OCI-LY1 (cell line): ENCODE results near the gene CBX7.

Experiments
- H2AFZ ChIP-seq: fragments of 200-600 bp; sonication (generic), shearing (Covaris generic); 2 replicates; pipeline ENCODE4 v1.6.0; 2014; ENCODE audit warnings: antibody characterized with exemption, mild to moderate bottlenecking, low read length
- H3F3A ChIP-seq: fragments of 200-600 bp; sonication (generic), shearing (Covaris generic); 2 replicates; pipeline ENCODE4 v1.6.0; 2014; ENCODE audit warnings: mild to moderate bottlenecking, antibody characterized with exemption, low read length, moderate library complexity; ENCODE audit not compliant: insufficient read depth
- H3K27ac ChIP-seq: fragments of 200-600 bp; sonication (generic); 2 replicates; pipeline ENCODE4 v1.5.1; 2014; ENCODE audit warnings: low read length, mixed run types, mild to moderate bottlenecking, low read depth; ENCODE audit not compliant: poor library complexity, severe bottlenecking
- H3K27me3 ChIP-seq: fragments of 200-600 bp; sonication (generic); 2 replicates; pipeline ENCODE4 v1.6.0; 2014; ENCODE audit warnings: antibody characterized with exemption, mild to moderate bottlenecking, low read length, moderate library complexity; ENCODE audit not compliant: insufficient read depth
- H3K36me3 ChIP-seq: fragments of 200-600 bp; sonication (generic); 2 replicates; pipeline ENCODE4 v1.6.1; 2014; ENCODE audit warnings: mild to moderate bottlenecking, antibody characterized with exemption, low read length, moderate library complexity, mixed read lengths; ENCODE audit not compliant: insufficient read depth
- H3K4me1 ChIP-seq: fragments of 200-600 bp; sonication (generic); 2 replicates; pipeline ENCODE4 v1.5.1; 2014; ENCODE audit warnings: mild to moderate bottlenecking, low read length, moderate library complexity; ENCODE audit not compliant: insufficient read depth, severe bottlenecking
- H3K4me2 ChIP-seq: fragments of 200-600 bp; sonication (generic), shearing (Covaris generic); 2 replicates; pipeline ENCODE4 v1.6.1; 2014; ENCODE audit warnings: low read length
- H3K4me3 ChIP-seq: fragments of 200-600 bp; sonication (generic); 2 replicates; pipeline ENCODE4 v1.5.1; 2014; ENCODE audit warnings: low read length, low read depth, mild to moderate bottlenecking, mixed read lengths; ENCODE audit not compliant: poor library complexity, severe bottlenecking
- H3K79me2 ChIP-seq: fragments of 200-600 bp; shearing (Covaris generic); 2 replicates; pipeline ENCODE4 v1.6.1; 2016; ENCODE audit warnings: mixed run types, low read length, mixed read lengths; ENCODE audit not compliant: insufficient read depth
- H3K9ac ChIP-seq: fragments of 200-600 bp; sonication (generic), shearing (Covaris generic); 2 replicates; pipeline ENCODE4 v1.6.1; 2014; ENCODE audit warnings: mild to moderate bottlenecking, low read length, mixed read lengths
- H3K9me2 ChIP-seq: fragments of 200-600 bp; sonication (generic), shearing (Covaris generic); 2 replicates; pipeline ENCODE4 v1.6.1; 2014; ENCODE audit warnings: low read depth, mild to moderate bottlenecking, low read length, mixed read lengths
- H3K9me3 ChIP-seq: fragments of 200-600 bp; shearing (Covaris generic); 2 replicates; pipeline ENCODE4 v1.6.1; 2014; ENCODE audit warnings: low read length, mixed read lengths
- H4K20me1 ChIP-seq: fragments of 200-600 bp; sonication (generic), shearing (Covaris generic); 2 replicates; pipeline ENCODE4 v1.6.0; 2016; ENCODE audit warnings: mild to moderate bottlenecking, low read length; ENCODE audit not compliant: insufficient read depth
- EZH2 ChIP-seq: fragments of 200-600 bp; sonication (generic), shearing (Covaris generic); IDR thresholded peaks from 2 replicates; pipeline ENCODE4 v1.8.0; 2017; ENCODE audit warnings: borderline replicate concordance, mixed run types, mild to moderate bottlenecking, antibody characterized with exemption, low read length, moderate library complexity, mixed read lengths
- TF ChIP-seq, protein P1 (sequence below): fragments of 200-600 bp; sonication (generic), shearing (Covaris generic); IDR thresholded peaks from 2 replicates; pipeline ENCODE4 v1.5.1; 2017; ENCODE audit warnings: mild to moderate bottlenecking, antibody characterized with exemption, low read length, moderate library complexity, mixed read lengths

The CBX7 gene

DNA sequence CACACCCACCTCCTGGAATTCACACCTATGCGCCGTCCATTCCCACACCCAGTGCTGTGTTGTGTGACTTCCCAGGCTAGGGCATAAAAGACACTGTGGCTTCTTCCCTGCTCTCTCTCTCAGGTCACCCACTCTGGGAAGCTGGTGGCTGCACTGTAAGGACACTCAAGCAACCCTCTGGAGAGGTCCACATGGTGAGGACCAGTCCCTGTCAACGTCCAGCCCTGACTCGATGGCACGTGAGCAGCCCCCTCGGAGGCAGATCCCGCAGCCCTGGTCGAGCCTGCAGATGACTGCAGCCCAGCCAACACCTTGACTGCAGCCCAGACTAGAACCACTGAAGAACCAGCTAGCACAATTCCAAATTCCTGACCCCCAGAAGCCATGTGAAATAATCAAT lies 16.2 kb downstream of the CBX7 start:
- H2AFZ ChIP-seq: no peak overlapping the region
- H3K9me3 ChIP-seq: no peaks in the 10 kb centered on the region
- no peaks in the 10 kb centered on the region for H3K9me2 ChIP-seq
- no peaks in the 10 kb centered on the region for H3K27me3 ChIP-seq
- no peak overlapping the region for H3K4me2 ChIP-seq
- TF ChIP-seq, protein P1, sequence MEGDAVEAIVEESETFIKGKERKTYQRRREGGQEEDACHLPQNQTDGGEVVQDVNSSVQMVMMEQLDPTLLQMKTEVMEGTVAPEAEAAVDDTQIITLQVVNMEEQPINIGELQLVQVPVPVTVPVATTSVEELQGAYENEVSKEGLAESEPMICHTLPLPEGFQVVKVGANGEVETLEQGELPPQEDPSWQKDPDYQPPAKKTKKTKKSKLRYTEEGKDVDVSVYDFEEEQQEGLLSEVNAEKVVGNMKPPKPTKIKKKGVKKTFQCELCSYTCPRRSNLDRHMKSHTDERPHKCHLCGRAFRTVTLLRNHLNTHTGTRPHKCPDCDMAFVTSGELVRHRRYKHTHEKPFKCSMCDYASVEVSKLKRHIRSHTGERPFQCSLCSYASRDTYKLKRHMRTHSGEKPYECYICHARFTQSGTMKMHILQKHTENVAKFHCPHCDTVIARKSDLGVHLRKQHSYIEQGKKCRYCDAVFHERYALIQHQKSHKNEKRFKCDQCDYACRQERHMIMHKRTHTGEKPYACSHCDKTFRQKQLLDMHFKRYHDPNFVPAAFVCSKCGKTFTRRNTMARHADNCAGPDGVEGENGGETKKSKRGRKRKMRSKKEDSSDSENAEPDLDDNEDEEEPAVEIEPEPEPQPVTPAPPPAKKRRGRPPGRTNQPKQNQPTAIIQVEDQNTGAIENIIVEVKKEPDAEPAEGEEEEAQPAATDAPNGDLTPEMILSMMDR: no peak
- TF ChIP-seq EZH2: no peak
- no peaks in the 10 kb centered on the region for H3K4me1 ChIP-seq
- no peak overlapping the region for H3K27ac ChIP-seq
- peaks cover 11% of the 10 kb centered on the region; the same call in 1 of the 2 replicates for H3K36me3 ChIP-seq
- H4K20me1 ChIP-seq: no peaks in the 10 kb centered on the region
- no peaks in the 10 kb centered on the region for H3K79me2 ChIP-seq
- no peaks in the 10 kb centered on the region for H3F3A ChIP-seq
- H3K4me3 ChIP-seq: no peak overlapping the region
- no peak overlapping the region for H3K9ac ChIP-seq

DNA sequence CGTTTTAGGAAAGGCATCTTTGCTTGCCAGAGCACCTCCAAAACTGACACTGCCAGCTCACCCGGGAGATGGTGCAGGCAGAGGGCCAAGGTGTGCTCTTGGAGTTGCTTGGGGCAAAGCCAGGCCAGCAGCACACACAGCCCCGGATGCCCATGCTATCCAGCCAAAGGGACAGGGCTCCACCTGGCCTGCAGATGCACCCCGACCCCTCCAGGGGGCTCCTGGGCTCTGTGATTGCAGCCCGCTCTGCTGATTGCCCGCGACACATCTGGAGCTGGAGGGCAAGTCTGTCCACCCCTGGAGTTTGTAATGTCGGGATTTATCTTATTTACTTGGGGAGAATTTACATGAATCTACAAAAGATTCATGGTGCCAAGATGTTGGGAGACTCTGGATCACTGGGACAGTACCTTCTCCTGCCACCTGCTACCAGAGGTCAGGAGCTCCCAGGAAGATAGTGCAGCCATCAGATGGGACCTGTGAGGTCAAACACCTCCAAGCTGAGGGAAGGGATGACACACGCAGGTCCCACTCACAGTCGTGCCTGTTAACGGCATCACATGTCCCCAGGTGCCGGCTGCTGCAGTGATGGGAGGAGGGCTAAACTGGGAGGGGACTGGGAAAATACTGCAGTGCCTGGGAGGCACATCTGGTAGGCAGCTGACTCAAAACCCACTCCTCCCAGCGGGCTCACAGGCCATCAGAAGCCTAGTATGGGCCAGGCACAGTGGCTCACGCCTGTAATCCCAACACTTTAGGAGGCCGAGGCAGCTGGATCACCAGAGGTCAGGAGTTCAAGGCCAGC lies 17.2 kb downstream of the CBX7 start:
- no peaks in the 10 kb centered on the region for H3K9me2 ChIP-seq
- no peaks in the 10 kb centered on the region for H3F3A ChIP-seq
- H3K4me3 ChIP-seq: no peak overlapping the region
- no peaks in the 10 kb centered on the region for H4K20me1 ChIP-seq
- no peaks in the 10 kb centered on the region for H3K79me2 ChIP-seq
- peaks cover 11% of the 10 kb centered on the region; the same call in 1 of the 2 replicates for H3K36me3 ChIP-seq
- no peak overlapping the region for H3K4me2 ChIP-seq
- no peak for TF ChIP-seq EZH2
- TF ChIP-seq, protein P1: peak; percentile 54
- H3K27me3 ChIP-seq: no peaks in the 10 kb centered on the region
- no peak overlapping the region for H3K27ac ChIP-seq
- H2AFZ ChIP-seq: no peak overlapping the region
- H3K4me1 ChIP-seq: no peaks in the 10 kb centered on the region
- H3K9ac ChIP-seq: no peak overlapping the region
- H3K9me3 ChIP-seq: no peaks in the 10 kb centered on the region

DNA sequence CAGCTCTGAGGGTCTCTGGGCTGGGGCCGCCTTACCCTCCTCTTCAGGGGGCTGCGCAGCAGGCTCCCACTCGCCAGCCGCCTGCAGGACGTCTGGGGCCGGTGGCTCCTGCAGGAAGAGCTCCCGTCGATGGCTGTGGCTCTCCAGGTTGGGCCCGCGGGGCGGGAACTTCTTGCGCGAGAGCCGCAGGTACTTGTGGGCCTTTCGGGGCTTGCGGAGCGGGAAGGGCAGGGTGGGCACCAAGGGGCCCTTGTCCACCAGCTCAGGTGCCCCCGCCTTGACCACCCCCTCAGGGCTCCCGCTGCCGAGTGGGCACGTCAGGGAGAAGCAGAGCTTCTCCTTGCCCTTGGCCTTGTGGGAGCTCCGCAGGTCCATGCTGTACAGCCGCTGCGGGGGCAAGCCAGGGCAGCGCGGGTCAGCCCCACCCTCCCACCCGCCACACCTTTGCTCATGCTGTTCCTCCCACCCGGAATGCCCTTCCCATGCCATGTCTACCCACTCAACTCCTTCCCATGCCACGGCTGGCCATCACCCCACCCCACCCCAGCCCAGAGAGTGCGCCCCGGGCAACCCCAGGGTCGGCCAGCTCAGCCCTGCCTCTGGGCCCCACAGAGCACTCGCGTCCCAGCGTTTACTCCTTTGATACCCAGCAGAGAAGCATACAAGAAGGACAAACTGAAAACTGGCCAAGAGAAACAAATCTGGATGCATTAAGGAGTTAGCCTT lies 18.0 kb downstream of the CBX7 start:
- TF ChIP-seq, protein P1: no peak
- TF ChIP-seq EZH2: no peak
- peaks cover 11% of the 10 kb centered on the region; the same call in 1 of the 2 replicates for H3K36me3 ChIP-seq
- H2AFZ ChIP-seq: no peak overlapping the region
- no peaks in the 10 kb centered on the region for H3K9me3 ChIP-seq
- no peak overlapping the region for H3K4me2 ChIP-seq
- no peaks in the 10 kb centered on the region for H3K9me2 ChIP-seq
- H3F3A ChIP-seq: no peaks in the 10 kb centered on the region
- H3K4me1 ChIP-seq: no peaks in the 10 kb centered on the region
- H3K27me3 ChIP-seq: no peaks in the 10 kb centered on the region
- H3K9ac ChIP-seq: no peak overlapping the region
- H3K4me3 ChIP-seq: no peak overlapping the region
- no peaks in the 10 kb centered on the region for H4K20me1 ChIP-seq
- no peaks in the 10 kb centered on the region for H3K79me2 ChIP-seq
- H3K27ac ChIP-seq: no peak overlapping the region
